ENCODE results near the gene COLEC11.
"Not testable (repeated sequence)": the region's sequence is repeated elsewhere in the genome, so short reads cannot be mapped to it uniquely, and the experiment has no call there.

DNA sequence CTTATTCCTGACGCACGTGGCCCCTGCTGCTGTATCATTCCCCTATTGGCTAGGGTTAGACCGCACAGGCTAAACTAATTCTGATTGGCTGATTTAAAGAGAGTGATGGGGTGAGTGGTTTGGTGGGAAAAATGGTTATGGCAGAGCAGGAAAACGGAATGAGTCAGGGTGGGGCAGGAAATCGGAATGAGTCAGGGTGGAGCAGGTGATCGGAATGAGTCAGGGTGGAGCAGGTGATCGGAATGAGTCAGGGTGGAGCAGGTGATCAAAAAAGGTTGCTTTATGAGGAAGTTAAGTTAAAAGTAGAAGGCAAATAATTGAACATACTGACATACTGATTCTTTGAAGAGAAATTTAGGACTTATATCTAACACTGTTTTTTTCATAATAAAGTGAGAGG is 65.7 kb downstream of the COLEC11 start:
- TF ChIP-seq POLR2A (IDR thresholded peaks at IDR 0.05; ENCODE audit: low read length); GATA1 (IDR thresholded peaks at IDR 0.05; ENCODE audit: low read depth, low read length): not testable (repeated sequence)

Data from erythroblast (primary cell).